ENCODE results near the gene MYH6.
A peak's percentile ranks its signal among the peaks of the same experiment; 100 is the strongest.

Gene MYH6

GRCh38 chr14:23384364-23385080 lies 23.6 kb downstream of the MYH6 start:
- WGBS, result 92% methylated on average over 27 of the region's 29 CpGs
- H3K23ac ChIP-seq (ENCODE audit: low read length in 2 of 2), result no peak overlapping the region
- H3K9me3 ChIP-seq (ENCODE audit: control insufficient read depth, low read length), result no peaks in the 10 kb centered on the region
- H2AFZ ChIP-seq (ENCODE audit: low read depth, low read length), result no peak overlapping the region
- H3K79me1 ChIP-seq (replicated peaks; ENCODE audit: low read length, poor library complexity, severe bottlenecking), result no peaks in the 10 kb centered on the region
- H2AK5ac ChIP-seq (ENCODE audit: low read length, severe bottlenecking), result no peak overlapping the region
- no peak overlapping the region for H3K18ac ChIP-seq (ENCODE audit: low read depth in 1 of 2, low read length in 2 of 2)
- no peak overlapping the region for H3K4me3 ChIP-seq (ENCODE audit: insufficient read depth in 1 of 2, low read depth in 1 of 2, low read length in 2 of 2)
- H2BK15ac ChIP-seq (ENCODE audit: low read depth, poor library complexity, severe bottlenecking), result no peak overlapping the region
- H2BK5ac ChIP-seq (ENCODE audit: low read depth, low read length, poor library complexity, severe bottlenecking), result no peak overlapping the region
- H3K4me1 ChIP-seq (ENCODE audit: control insufficient read depth, insufficient read depth, low read depth, low read length), result no peaks in the 10 kb centered on the region
- no peak overlapping the region for H2BK120ac ChIP-seq (ENCODE audit: low read depth, low read length)
- no peak overlapping the region for H3K4ac ChIP-seq (ENCODE audit: low read depth in 1 of 2, low read length in 2 of 2)
- H2BK12ac ChIP-seq (ENCODE audit: low read length in 2 of 2), result no peak overlapping the region
- no peak for DNase-seq
- no peak overlapping the region for H4K91ac ChIP-seq (ENCODE audit: low read length)
- no peaks in the 10 kb centered on the region for H3K36me3 ChIP-seq (ENCODE audit: control insufficient read depth in 1 of 2, insufficient read depth in 2 of 2, low read depth in 1 of 2, low read length in 2 of 2)
- no peak overlapping the region for H3K27ac ChIP-seq (ENCODE audit: low read length, poor library complexity, severe bottlenecking)
- H3K27me3 ChIP-seq (ENCODE audit: control insufficient read depth in 1 of 2, insufficient read depth in 1 of 2, low read length in 2 of 2), result peaks cover 59 to 85% of the 10 kb centered on the region in 2 experiments
- no peak overlapping the region for H4K8ac ChIP-seq (ENCODE audit: low read length)
- H3K14ac ChIP-seq (ENCODE audit: low read length in 2 of 2), result no peak overlapping the region
- H3K4me2 ChIP-seq (ENCODE audit: low read length, poor library complexity, severe bottlenecking), result no peak overlapping the region
- H3K9ac ChIP-seq (ENCODE audit: low read length), result no peak overlapping the region

GRCh38 chr14:23382731-23383440 lies 25.2 kb downstream of the MYH6 start:
- H2AFZ ChIP-seq (ENCODE audit: low read depth, low read length), result no peak overlapping the region
- H4K8ac ChIP-seq (ENCODE audit: low read length), result no peak overlapping the region
- H3K27ac ChIP-seq (ENCODE audit: low read length, poor library complexity, severe bottlenecking), result no peak overlapping the region
- no peak overlapping the region for H3K4ac ChIP-seq (ENCODE audit: low read depth in 1 of 2, low read length in 2 of 2)
- no peak overlapping the region for H3K4me2 ChIP-seq (ENCODE audit: low read length, poor library complexity, severe bottlenecking)
- DNase-seq, result no peak
- H3K9ac ChIP-seq (ENCODE audit: low read length), result no peak overlapping the region
- no peaks in the 10 kb centered on the region for H3K79me1 ChIP-seq (replicated peaks; ENCODE audit: low read length, poor library complexity, severe bottlenecking)
- H4K91ac ChIP-seq (ENCODE audit: low read length), result no peak overlapping the region
- H3K9me3 ChIP-seq (ENCODE audit: control insufficient read depth, low read length), result no peaks in the 10 kb centered on the region
- H3K4me1 ChIP-seq (ENCODE audit: control insufficient read depth, insufficient read depth, low read depth, low read length), result no peaks in the 10 kb centered on the region
- H3K36me3 ChIP-seq (ENCODE audit: control insufficient read depth in 1 of 2, insufficient read depth in 2 of 2, low read depth in 1 of 2, low read length in 2 of 2), result no peaks in the 10 kb centered on the region
- no peak overlapping the region for H3K18ac ChIP-seq (ENCODE audit: low read depth in 1 of 2, low read length in 2 of 2)
- H2BK120ac ChIP-seq (ENCODE audit: low read depth, low read length), result no peak overlapping the region
- H3K14ac ChIP-seq (ENCODE audit: low read length in 2 of 2), result no peak overlapping the region
- H3K27me3 ChIP-seq (ENCODE audit: control insufficient read depth in 1 of 2, insufficient read depth in 1 of 2, low read length in 2 of 2), result peaks cover 63 to 85% of the 10 kb centered on the region in 2 experiments
- WGBS, result 88% methylated on average over 8 of the region's 10 CpGs
- no peak overlapping the region for H2AK5ac ChIP-seq (ENCODE audit: low read length, severe bottlenecking)
- no peak overlapping the region for H3K4me3 ChIP-seq (ENCODE audit: insufficient read depth in 1 of 2, low read depth in 1 of 2, low read length in 2 of 2)
- H2BK12ac ChIP-seq (ENCODE audit: low read length in 2 of 2), result no peak overlapping the region
- no peak overlapping the region for H2BK5ac ChIP-seq (ENCODE audit: low read depth, low read length, poor library complexity, severe bottlenecking)
- no peak overlapping the region for H2BK15ac ChIP-seq (ENCODE audit: low read depth, poor library complexity, severe bottlenecking)
- no peak overlapping the region for H3K23ac ChIP-seq (ENCODE audit: low read length in 2 of 2)

DNA sequence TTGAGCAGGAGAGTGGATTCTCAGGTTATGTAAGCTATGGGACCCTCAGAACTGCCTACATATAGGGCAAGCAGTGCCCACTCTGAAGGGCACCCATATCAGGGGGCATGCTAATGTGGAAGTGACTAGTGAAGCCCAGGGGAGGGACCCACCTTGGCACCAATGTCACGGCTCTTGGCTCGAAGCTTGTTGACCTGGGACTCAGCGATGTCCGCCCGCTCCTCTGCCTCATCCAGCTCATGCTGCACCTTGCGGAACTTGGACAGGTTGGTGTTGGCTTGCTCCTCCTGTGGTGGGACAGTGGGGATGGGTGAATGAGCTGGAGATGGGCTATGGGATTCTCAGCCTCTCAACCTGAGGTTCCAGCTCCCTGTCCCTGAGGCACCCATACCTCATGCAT lies 25.8 kb downstream of the MYH6 start:
- Histone ChIP-seq H2AFZ (ENCODE audit: low read depth, low read length) (no peak overlapping the region), H3K9me3 (ENCODE audit: control insufficient read depth, low read length) (no peaks in the 10 kb centered on the region), H3K23ac (ENCODE audit: low read length in 2 of 2) (no peak overlapping the region), H3K36me3 (ENCODE audit: control insufficient read depth in 1 of 2, insufficient read depth in 2 of 2, low read depth in 1 of 2, low read length in 2 of 2) (no peaks in the 10 kb centered on the region), H3K4me1 (ENCODE audit: control insufficient read depth, insufficient read depth, low read depth, low read length) (no peaks in the 10 kb centered on the region), H2BK5ac (ENCODE audit: low read depth, low read length, poor library complexity, severe bottlenecking) (no peak overlapping the region), H2BK120ac (ENCODE audit: low read depth, low read length) (no peak overlapping the region), H2BK15ac (ENCODE audit: low read depth, poor library complexity, severe bottlenecking) (no peak overlapping the region), H3K4me2 (ENCODE audit: low read length, poor library complexity, severe bottlenecking) (no peak overlapping the region), H3K18ac (ENCODE audit: low read depth in 1 of 2, low read length in 2 of 2) (no peak overlapping the region), H4K91ac (ENCODE audit: low read length) (no peak overlapping the region), H3K9ac (ENCODE audit: low read length) (no peak overlapping the region), H3K27me3 (ENCODE audit: control insufficient read depth in 1 of 2, insufficient read depth in 1 of 2, low read length in 2 of 2) (peaks cover 63 to 87% of the 10 kb centered on the region in 2 experiments), H3K27ac (ENCODE audit: low read length, poor library complexity, severe bottlenecking) (no peak overlapping the region), H3K4me3 (ENCODE audit: insufficient read depth in 1 of 2, low read depth in 1 of 2, low read length in 2 of 2) (no peak overlapping the region), H3K14ac (ENCODE audit: low read length in 2 of 2) (no peak overlapping the region), H2AK5ac (ENCODE audit: low read length, severe bottlenecking) (no peak overlapping the region), H2BK12ac (ENCODE audit: low read length in 2 of 2) (no peak overlapping the region), H3K79me1 (replicated peaks; ENCODE audit: low read length, poor library complexity, severe bottlenecking) (no peaks in the 10 kb centered on the region), H4K8ac (ENCODE audit: low read length) (no peak overlapping the region), H3K4ac (ENCODE audit: low read depth in 1 of 2, low read length in 2 of 2) (no peak overlapping the region)
- DNase-seq, result no peak
- WGBS, result 95% methylated on average over 6 of the region's 6 CpGs

GRCh38 chr14:23381871-23382270 lies 26.2 kb downstream of the MYH6 start:
- peaks cover 65 to 88% of the 10 kb centered on the region in 2 experiments for H3K27me3 ChIP-seq (ENCODE audit: control insufficient read depth in 1 of 2, insufficient read depth in 1 of 2, low read length in 2 of 2)
- H3K18ac ChIP-seq (ENCODE audit: low read depth in 1 of 2, low read length in 2 of 2), result no peak overlapping the region
- DNase-seq, result no peak
- peak overlapping the region in 1 of 2 experiments; percentile 7 for H3K4me3 ChIP-seq (ENCODE audit: insufficient read depth in 1 of 2, low read depth in 1 of 2, low read length in 2 of 2)
- no peak overlapping the region for H2AFZ ChIP-seq (ENCODE audit: low read depth, low read length)
- no peak overlapping the region for H3K9ac ChIP-seq (ENCODE audit: low read length)
- H4K8ac ChIP-seq (ENCODE audit: low read length), result no peak overlapping the region
- no peak overlapping the region for H3K14ac ChIP-seq (ENCODE audit: low read length in 2 of 2)
- no peak overlapping the region for H2BK120ac ChIP-seq (ENCODE audit: low read depth, low read length)
- H3K4me2 ChIP-seq (ENCODE audit: low read length, poor library complexity, severe bottlenecking), result no peak overlapping the region
- H3K23ac ChIP-seq (ENCODE audit: low read length in 2 of 2), result no peak overlapping the region
- H2BK15ac ChIP-seq (ENCODE audit: low read depth, poor library complexity, severe bottlenecking), result no peak overlapping the region
- no peaks in the 10 kb centered on the region for H3K9me3 ChIP-seq (ENCODE audit: control insufficient read depth, low read length)
- H4K91ac ChIP-seq (ENCODE audit: low read length), result no peak overlapping the region
- no peak overlapping the region for H2BK12ac ChIP-seq (ENCODE audit: low read length in 2 of 2)
- no peak overlapping the region for H3K27ac ChIP-seq (ENCODE audit: low read length, poor library complexity, severe bottlenecking)
- 79% methylated on average over 3 of the region's 3 CpGs for WGBS
- no peak overlapping the region for H2BK5ac ChIP-seq (ENCODE audit: low read depth, low read length, poor library complexity, severe bottlenecking)
- no peaks in the 10 kb centered on the region for H3K79me1 ChIP-seq (replicated peaks; ENCODE audit: low read length, poor library complexity, severe bottlenecking)
- H2AK5ac ChIP-seq (ENCODE audit: low read length, severe bottlenecking), result no peak overlapping the region
- H3K4ac ChIP-seq (ENCODE audit: low read depth in 1 of 2, low read length in 2 of 2), result no peak overlapping the region
- H3K36me3 ChIP-seq (ENCODE audit: control insufficient read depth in 1 of 2, insufficient read depth in 2 of 2, low read depth in 1 of 2, low read length in 2 of 2), result no peaks in the 10 kb centered on the region
- no peaks in the 10 kb centered on the region for H3K4me1 ChIP-seq (ENCODE audit: control insufficient read depth, insufficient read depth, low read depth, low read length)
